GM23338 (cell line): ENCODE measurements around the gene DDX60. TPM values are rescaled to one million over a fixed set of nuclear protein-coding genes. Genes with fewer than 3 reads are reported as not detected.

Experiments used
- ATAC-seq: fragments of 200-7000 bp; cut with Tn5 transposase; 3 replicates; pipeline ENCODE4 v1.9.1; 2020
- DNase-seq: peaks from one replicate; pipeline ENCODE4 v3.0.0-alpha.2; 2015; ENCODE audit warnings: low spot score
- H2AFZ ChIP-seq: fragments of 200-600 bp; sonication (generic); 2 replicates; pipeline ENCODE4 v1.8.0; 2016; ENCODE audit warnings: antibody characterized with exemption, mild to moderate bottlenecking, moderate library complexity
- H3F3A ChIP-seq: fragments of 200-600 bp; sonication (generic); replicated peaks from 2 replicates; pipeline ENCODE4 v1.8.0; 2017; ENCODE audit warnings: antibody characterized with exemption, mixed run types, low read depth
- H3K27ac ChIP-seq: fragments of 200-600 bp; sonication (generic); 2 replicates; pipeline ENCODE4 v1.6.1; 2016; ENCODE audit warnings: low read depth
- H3K27me3 ChIP-seq: fragments of 200-600 bp; sonication (generic); 2 replicates; pipeline ENCODE4 v1.8.0; 2016; ENCODE audit warnings: mild to moderate bottlenecking, mixed run types, moderate library complexity; ENCODE audit not compliant: insufficient read depth
- H3K36me3 ChIP-seq: fragments of 200-600 bp; sonication (generic); 2 replicates; pipeline ENCODE4 v1.8.0; 2016; ENCODE audit warnings: mild to moderate bottlenecking; ENCODE audit not compliant: insufficient read depth
- H3K4me1 ChIP-seq: fragments of 200-600 bp; sonication (generic); 2 replicates; pipeline ENCODE4 v1.8.0; 2016; ENCODE audit warnings: mild to moderate bottlenecking, moderate library complexity; ENCODE audit not compliant: insufficient read depth
- H3K4me2 ChIP-seq: fragments of 200-600 bp; sonication (generic); 2 replicates; pipeline ENCODE4 v1.7.1; 2017; ENCODE audit warnings: mixed run types
- H3K4me3 ChIP-seq: fragments of 200-600 bp; sonication (generic); 2 replicates; pipeline ENCODE4 v1.6.1; 2016; ENCODE audit warnings: mixed run types
- H3K79me2 ChIP-seq: fragments of 200-600 bp; sonication (generic); replicated peaks from 2 replicates; pipeline ENCODE4 v1.8.0; 2017; ENCODE audit warnings: mild to moderate bottlenecking; ENCODE audit not compliant: insufficient read depth
- H3K9me2 ChIP-seq: fragments of 200-600 bp; sonication (generic); 2 replicates; pipeline ENCODE4 v1.8.0; 2017; ENCODE audit not compliant: insufficient read depth
- H4K20me1 ChIP-seq: fragments of 200-600 bp; sonication (generic); replicated peaks from 2 replicates; pipeline ENCODE4 v1.8.0; 2017; ENCODE audit warnings: mild to moderate bottlenecking; ENCODE audit not compliant: insufficient read depth
- H3K27ac Mint-ChIP-seq: 2 replicates; pipeline ENCODE4 v1.8.0; 2020; ENCODE audit warnings: inconsistent platforms, mild to moderate bottlenecking, moderate library complexity, mixed read lengths
- H3K27me3 Mint-ChIP-seq: 3 replicates; pipeline ENCODE4 v1.8.0; 2022; ENCODE audit warnings: low read depth, mild to moderate bottlenecking, moderate library complexity, mixed read lengths, inconsistent platforms; ENCODE audit not compliant: insufficient read depth, poor library complexity
- H3K36me3 Mint-ChIP-seq: 3 replicates; pipeline ENCODE4 v1.8.0; 2021; ENCODE audit warnings: low read depth, mild to moderate bottlenecking, inconsistent platforms, moderate library complexity, mixed read lengths
- H3K4me1 Mint-ChIP-seq: 3 replicates; pipeline ENCODE4 v1.8.0; 2020; ENCODE audit warnings: mild to moderate bottlenecking, inconsistent platforms, mixed read lengths
- H3K4me3 Mint-ChIP-seq: 3 replicates; pipeline ENCODE4 v1.8.0; 2021; ENCODE audit warnings: moderate library complexity, mild to moderate bottlenecking, inconsistent platforms, mixed read lengths
- H3K9me3 Mint-ChIP-seq: 3 replicates; pipeline ENCODE4 v1.8.0; 2020; ENCODE audit warnings: moderate library complexity, mild to moderate bottlenecking, inconsistent platforms, mixed read lengths
- CREB1 ChIP-seq: fragments of 250-450 bp; sonication (Bioruptor Pico); IDR thresholded peaks from 2 replicates; pipeline ENCODE4 v1.5.0; 2020; ENCODE audit warnings: low read depth, mild to moderate bottlenecking, moderate library complexity
- ETS1 ChIP-seq: IDR thresholded peaks from 2 replicates; pipeline ENCODE4 v1.6.1; 2016; ENCODE audit warnings: antibody characterized with exemption
- EZH2phosphoT487 ChIP-seq: fragments of 200-600 bp; sonication (generic); IDR thresholded peaks from one replicate; pipeline ENCODE4 v1.8.1; 2018; ENCODE audit warnings: antibody characterized with exemption; ENCODE audit not compliant: unreplicated experiment
- JUNB ChIP-seq: IDR thresholded peaks from one replicate; pipeline ENCODE4 v1.6.1; 2016; ENCODE audit warnings: antibody characterized with exemption; ENCODE audit not compliant: unreplicated experiment
- NANOG ChIP-seq: IDR thresholded peaks from 2 replicates; pipeline ENCODE4 v1.6.1; 2016; ENCODE audit warnings: antibody characterized with exemption, borderline replicate concordance
- STAT1 ChIP-seq: IDR thresholded peaks from one replicate; pipeline ENCODE4 v1.6.1; 2016; ENCODE audit warnings: antibody characterized with exemption; ENCODE audit not compliant: unreplicated experiment
- ZNF114 ChIP-seq: fragments of 250-450 bp; sonication (Bioruptor Pico); IDR thresholded peaks from 2 replicates; pipeline ENCODE4 v1.5.0; 2020; ENCODE audit warnings: mild to moderate bottlenecking, moderate library complexity
- polyA plus RNA-seq: library from polyadenylated mRNA; unstranded; fragments of >200 nt; fragmentation: Nextera tagmentation; extraction: Ambion mirVana; gene quantifications from 2 replicates; pipeline ENCODE4 v1.2.1, GENCODE V29; 2016
- total RNA-seq: library from RNA; depleted of rRNA; stranded (reverse); fragments of >200 nt; shearing (Covaris generic); gene quantifications from 2 replicates; pipeline ENCODE4 v1.2.3, GENCODE V29; 2014
- TF ChIP-seq, protein P1 (sequence below): IDR thresholded peaks from one replicate; pipeline ENCODE4 v1.6.1; 2018; ENCODE audit warnings: antibody characterized with exemption; ENCODE audit not compliant: unreplicated experiment

DDX60 gene
- total and polyA plus RNA-seq, 2 experiments from 2014 or later = 1.0 to 1.4 TPM

DNA sequence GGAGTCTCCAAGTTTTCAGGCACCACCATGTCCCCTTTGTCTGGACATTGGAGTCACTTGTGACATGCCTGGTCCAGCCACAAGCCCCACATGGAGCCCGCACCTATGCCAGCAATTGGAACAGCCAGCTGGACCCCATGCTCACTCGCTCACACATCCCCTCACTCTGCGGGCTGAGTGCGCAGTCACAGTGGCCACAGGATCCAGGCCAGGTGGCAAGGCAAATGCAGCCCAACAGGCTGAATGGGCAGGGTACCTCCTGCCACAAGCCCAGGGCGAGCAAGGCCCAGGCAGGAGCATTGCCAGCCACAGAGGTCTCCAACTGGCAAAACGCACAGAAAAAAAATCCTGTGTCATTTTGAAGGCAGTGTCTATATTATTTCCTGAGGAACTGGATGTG lies 144.2 kb downstream of the DDX60 start:
- Histone ChIP-seq H3K36me3 (no peaks in the 10 kb centered on the region), H3K4me1 (peaks cover 5% of the 10 kb centered on the region; the same call in 1 of the 2 replicates), H3F3A (no peaks in the 10 kb centered on the region), H4K20me1 (no peaks in the 10 kb centered on the region), H3K4me2 (no peak overlapping the region), H3K4me3 (no peak overlapping the region), H3K27me3 (no peaks in the 10 kb centered on the region), H3K27ac (no peak overlapping the region), H3K9me2 (no peaks in the 10 kb centered on the region), H2AFZ (no peak overlapping the region), H3K79me2 (no peaks in the 10 kb centered on the region)
- no peak overlapping the region for H3K4me3 Mint-ChIP-seq
- H3K36me3 Mint-ChIP-seq = no peaks in the 10 kb centered on the region
- no peak for DNase-seq
- H3K4me1 Mint-ChIP-seq = peaks cover 9% of the 10 kb centered on the region; the same call in 2 of the 3 replicates
- no peak for ATAC-seq
- H3K27me3 Mint-ChIP-seq = peaks cover 1% of the 10 kb centered on the region
- TF ChIP-seq, protein P1, sequence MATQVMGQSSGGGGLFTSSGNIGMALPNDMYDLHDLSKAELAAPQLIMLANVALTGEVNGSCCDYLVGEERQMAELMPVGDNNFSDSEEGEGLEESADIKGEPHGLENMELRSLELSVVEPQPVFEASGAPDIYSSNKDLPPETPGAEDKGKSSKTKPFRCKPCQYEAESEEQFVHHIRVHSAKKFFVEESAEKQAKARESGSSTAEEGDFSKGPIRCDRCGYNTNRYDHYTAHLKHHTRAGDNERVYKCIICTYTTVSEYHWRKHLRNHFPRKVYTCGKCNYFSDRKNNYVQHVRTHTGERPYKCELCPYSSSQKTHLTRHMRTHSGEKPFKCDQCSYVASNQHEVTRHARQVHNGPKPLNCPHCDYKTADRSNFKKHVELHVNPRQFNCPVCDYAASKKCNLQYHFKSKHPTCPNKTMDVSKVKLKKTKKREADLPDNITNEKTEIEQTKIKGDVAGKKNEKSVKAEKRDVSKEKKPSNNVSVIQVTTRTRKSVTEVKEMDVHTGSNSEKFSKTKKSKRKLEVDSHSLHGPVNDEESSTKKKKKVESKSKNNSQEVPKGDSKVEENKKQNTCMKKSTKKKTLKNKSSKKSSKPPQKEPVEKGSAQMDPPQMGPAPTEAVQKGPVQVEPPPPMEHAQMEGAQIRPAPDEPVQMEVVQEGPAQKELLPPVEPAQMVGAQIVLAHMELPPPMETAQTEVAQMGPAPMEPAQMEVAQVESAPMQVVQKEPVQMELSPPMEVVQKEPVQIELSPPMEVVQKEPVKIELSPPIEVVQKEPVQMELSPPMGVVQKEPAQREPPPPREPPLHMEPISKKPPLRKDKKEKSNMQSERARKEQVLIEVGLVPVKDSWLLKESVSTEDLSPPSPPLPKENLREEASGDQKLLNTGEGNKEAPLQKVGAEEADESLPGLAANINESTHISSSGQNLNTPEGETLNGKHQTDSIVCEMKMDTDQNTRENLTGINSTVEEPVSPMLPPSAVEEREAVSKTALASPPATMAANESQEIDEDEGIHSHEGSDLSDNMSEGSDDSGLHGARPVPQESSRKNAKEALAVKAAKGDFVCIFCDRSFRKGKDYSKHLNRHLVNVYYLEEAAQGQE = no peak
- TF ChIP-seq CREB1 (no peak), NANOG (no peak), STAT1 (no peak), ETS1 (no peak), ZNF114 (CRISPR knock-in tag) (no peak)
- no peaks in the 10 kb centered on the region for H3K9me3 Mint-ChIP-seq
- no peak overlapping the region for H3K27ac Mint-ChIP-seq

GRCh38 chr4:168167714-168168284 lies 150.8 kb downstream of the DDX60 start:
- Histone ChIP-seq H3F3A (no peaks in the 10 kb centered on the region), H3K4me1 (peaks cover 5% of the 10 kb centered on the region; the same call in 1 of the 2 replicates), H3K79me2 (no peaks in the 10 kb centered on the region), H3K36me3 (no peaks in the 10 kb centered on the region), H3K4me2 (no peak overlapping the region), H3K4me3 (no peak overlapping the region), H3K27me3 (no peaks in the 10 kb centered on the region), H3K9me2 (no peaks in the 10 kb centered on the region), H2AFZ (no peak overlapping the region), H3K27ac (no peak overlapping the region), H4K20me1 (no peaks in the 10 kb centered on the region)
- H3K36me3 Mint-ChIP-seq = no peaks in the 10 kb centered on the region
- no peak overlapping the region for H3K27ac Mint-ChIP-seq
- peaks cover 9% of the 10 kb centered on the region; the same call in 2 of the 3 replicates for H3K4me1 Mint-ChIP-seq
- TF ChIP-seq JUNB (no peak), EZH2phosphoT487 (no peak), CREB1 (no peak)
- TF ChIP-seq, protein P1 = no peak
- H3K27me3 Mint-ChIP-seq = peaks cover under 1% of the 10 kb centered on the region
- no peak overlapping the region for H3K4me3 Mint-ChIP-seq
- DNase-seq (no peak), ATAC-seq (no peak)
- no peaks in the 10 kb centered on the region for H3K9me3 Mint-ChIP-seq
